IMR-90 (cell line): ENCODE data around the gene PRIMA1. TPM values are rescaled to one million over a fixed set of nuclear protein-coding genes. Genes with fewer than 3 reads are reported as not detected.

ENCODE experiments used
- ATAC-seq: fragments of 200-7000 bp; cut with Tn5 transposase; 2 replicates; pipeline ENCODE4 v1.9.1; 2020; ENCODE audit warnings: low read depth, mild to moderate bottlenecking, moderate library complexity
- BruUV-seq: library from RNA; stranded (reverse); fragments of 400-500 nt; replicated peaks from 2 replicates; lab custom pipeline; 2021; lab: Mats Ljungman, UMichigan
- CTCF ChIA-PET: fragments of 300-600 bp; formaldehyde crosslinking; extraction: SDS; loops from one replicate; lab custom pipeline; 2021; ENCODE audit warnings: antibody characterized with exemption; lab: Yijun Ruan, JAX
- POLR2A ChIA-PET: fragments of 300-600 bp; sonication (Branson Sonifier 250); formaldehyde crosslinking; loops from one replicate; lab custom pipeline; 2022; ENCODE audit warnings: antibody characterized with exemption; ENCODE audit not compliant: unreplicated experiment; lab: Charles Lee
- DNase-seq: peaks from one replicate; pipeline ENCODE4 v3.0.0; 2013
- H2AFZ ChIP-seq: replicated peaks from 2 replicates; pipeline ENCODE3; 2013; ENCODE audit warnings: low read length, mild to moderate bottlenecking; ENCODE audit not compliant: poor library complexity
- H2AK5ac ChIP-seq: 2 replicates; pipeline ENCODE4 v1.6.1; 2013; ENCODE audit warnings: low read depth, low read length, inconsistent platforms
- H2AK9ac ChIP-seq: replicated peaks from 2 replicates; pipeline ENCODE3; 2013; ENCODE audit warnings: mild to moderate bottlenecking, low read depth, low read length, moderate library complexity; ENCODE audit not compliant: poor library complexity
- H2BK120ac ChIP-seq: 2 replicates; pipeline ENCODE4 v1.6.1; 2013; ENCODE audit warnings: low read depth, low read length, inconsistent platforms
- H2BK15ac ChIP-seq: 3 replicates; pipeline ENCODE4 v1.6.1; 2013; ENCODE audit warnings: low read depth, low read length, inconsistent platforms
- H2BK20ac ChIP-seq: 2 replicates; pipeline ENCODE4 v1.6.1; 2013; ENCODE audit warnings: low read depth, mild to moderate bottlenecking, inconsistent platforms, low read length, moderate library complexity
- H2BK5ac ChIP-seq: 2 replicates; pipeline ENCODE4 v1.6.1; 2013; ENCODE audit warnings: mild to moderate bottlenecking, low read depth, low read length, inconsistent platforms; ENCODE audit not compliant: poor library complexity, severe bottlenecking
- H3K14ac ChIP-seq: replicated peaks from 2 replicates; pipeline ENCODE4 v1.6.1; 2013; ENCODE audit warnings: low read depth, low read length, inconsistent platforms
- H3K18ac ChIP-seq: 2 replicates; pipeline ENCODE4 v1.6.1; 2013; ENCODE audit warnings: low read depth, low read length, control low read depth
- H3K23ac ChIP-seq: 2 replicates; pipeline ENCODE4 v1.6.1; 2013; ENCODE audit warnings: low read depth, low read length, inconsistent platforms
- H3K27ac ChIP-seq: 2 replicates; pipeline ENCODE4 v1.5.1; 2013; ENCODE audit warnings: mild to moderate bottlenecking, control low read depth, low read length; ENCODE audit not compliant: insufficient read depth
- H3K27me3 ChIP-seq: 2 replicates; pipeline ENCODE4 v1.6.1; 2013; ENCODE audit warnings: low read length; ENCODE audit not compliant: control insufficient read depth, insufficient read depth
- H3K36me3 ChIP-seq: 2 replicates; pipeline ENCODE4 v1.6.1; 2013; ENCODE audit warnings: low read length, mixed read lengths; ENCODE audit not compliant: control insufficient read depth, insufficient read depth
- H3K4ac ChIP-seq: 2 replicates; pipeline ENCODE4 v1.6.1; 2013; ENCODE audit warnings: low read depth, low read length, inconsistent platforms
- H3K4me1 ChIP-seq: 2 replicates; pipeline ENCODE4 v1.6.1; 2013; ENCODE audit warnings: low read length, mixed read lengths; ENCODE audit not compliant: control insufficient read depth, insufficient read depth
- H3K4me2 ChIP-seq: 2 replicates; pipeline ENCODE4 v1.6.1; 2013; ENCODE audit warnings: low read depth, mild to moderate bottlenecking, control low read depth, low read length, moderate library complexity
- H3K4me3 ChIP-seq: 2 replicates; pipeline ENCODE4 v1.5.1; 2013; ENCODE audit warnings: low read depth, mild to moderate bottlenecking, control low read depth, low read length, moderate library complexity; ENCODE audit not compliant: insufficient read depth
- H3K56ac ChIP-seq: 2 replicates; pipeline ENCODE4 v1.6.1; 2013; ENCODE audit warnings: low read length, inconsistent platforms; ENCODE audit not compliant: insufficient read depth; ENCODE audit errors: extremely low read depth
- H3K79me1 ChIP-seq, 2 experiments: 2 replicates each; pipeline ENCODE4 v1.6.1; 2013; ENCODE audit warnings: low read length in 2 of 2, inconsistent platforms in 1 of 2, low read depth in 1 of 2
- H3K9ac ChIP-seq: 2 replicates; pipeline ENCODE4 v1.6.1; 2013; ENCODE audit warnings: low read depth, low read length, control low read depth
- H3K9me1 ChIP-seq: 2 replicates; pipeline ENCODE4 v1.6.1; 2013; ENCODE audit warnings: low read length, inconsistent platforms; ENCODE audit not compliant: insufficient read depth
- H3K9me3 ChIP-seq: 2 replicates; pipeline ENCODE4 v1.6.1; 2013; ENCODE audit warnings: low read length; ENCODE audit not compliant: control insufficient read depth, insufficient read depth
- H4K20me1 ChIP-seq: 2 replicates; pipeline ENCODE4 v1.6.1; 2013; ENCODE audit warnings: low read length, inconsistent platforms; ENCODE audit not compliant: insufficient read depth
- H4K5ac ChIP-seq: 2 replicates; pipeline ENCODE4 v1.6.1; 2013; ENCODE audit warnings: mild to moderate bottlenecking, low read depth, low read length, control low read depth
- H4K8ac ChIP-seq, 2 experiments: 2 replicates each; pipeline ENCODE4 v1.6.1; 2013; ENCODE audit warnings: low read depth in 2 of 2, low read length in 2 of 2, control low read depth in 1 of 2, inconsistent platforms in 1 of 2
- H4K91ac ChIP-seq: 2 replicates; pipeline ENCODE4 v1.6.1; 2013; ENCODE audit warnings: low read depth, low read length, inconsistent platforms; ENCODE audit not compliant: insufficient read depth
- CEBPB ChIP-seq: IDR thresholded peaks from 2 replicates; pipeline ENCODE4 v1.6.1; 2012; ENCODE audit warnings: low read depth, low read length, improper control_type of control experiment
- FOS ChIP-seq: fragments of 150-350 bp; IDR thresholded peaks from 2 replicates; pipeline ENCODE4 v1.6.1; 2016; ENCODE audit warnings: low read depth, low read length
- MAFK ChIP-seq: IDR thresholded peaks from 2 replicates; pipeline ENCODE4 v1.6.1; 2012; ENCODE audit warnings: low read depth, low read length, improper control_type of control experiment
- MAZ ChIP-seq: IDR thresholded peaks from 2 replicates; pipeline ENCODE4 v1.6.1; 2012; ENCODE audit warnings: low read depth, mild to moderate bottlenecking, low read length, improper control_type of control experiment, moderate library complexity, borderline replicate concordance
- MXI1 ChIP-seq: IDR thresholded peaks from 2 replicates; pipeline ENCODE4 v1.6.1; 2012; ENCODE audit warnings: low read depth, mild to moderate bottlenecking, low read length, moderate library complexity, borderline replicate concordance
- POLR2A ChIP-seq: IDR thresholded peaks from 2 replicates; pipeline ENCODE4 v1.6.1; 2012; ENCODE audit warnings: mild to moderate bottlenecking, low read depth, low read length
- RFX5 ChIP-seq: IDR thresholded peaks from 2 replicates; pipeline ENCODE4 v1.8.0; 2012; ENCODE audit warnings: low read depth, mild to moderate bottlenecking, low read length, moderate library complexity
- WGBS, 2 experiments: methylation state at CpG; one replicate each; pipeline versions ENCODE4 v1.1.5 to v1.1.7; 2013; ENCODE audit warnings: missing lambda C conversion rate in 2 of 2; ENCODE audit not compliant: insufficient read length in 1 of 2; ENCODE audit errors: extremely low coverage in 2 of 2; 5-methylcytosine and 5-hydroxymethylcytosine counted together
- dilution Hi-C: fragments of 300-500 bp; cut with HindIII; formaldehyde crosslinking; loops from one replicate; pipeline ENCODE4 v1.14.3; 2018; ENCODE audit warnings: low sequenced_read_pairs; ENCODE audit not compliant: unreplicated experiment
- in situ Hi-C: fragments of 300-500 bp; cut with MboI; formaldehyde crosslinking; loops from 3 replicates; pipeline ENCODE4 v1.14.3; 2019; ENCODE audit warnings: low sequenced_read_pairs, inconsistent platforms, mixed read lengths
- intact Hi-C: fragments of 100-400 bp; cut with micrococcal nuclease; formaldehyde crosslinking; loops from 2 replicates; pipeline ENCODE4 v1.10.0; 2022
- polyA plus RNA-seq, 3 experiments: library from polyadenylated mRNA; depleted of rRNA; stranded (reverse); fragments of >200 nt; gene quantifications; 2 replicates each; pipeline ENCODE4 v1.2.3, GENCODE V29; 2012; ENCODE audit warnings: low replicate concordance in 1 of 3
- total RNA-seq: library from RNA; depleted of rRNA; stranded (reverse); fragments of >200 nt; gene quantifications from 2 replicates; pipeline ENCODE4 v1.2.3, GENCODE V29; 2012
- TF ChIP-seq, protein P1 (sequence below): conservative IDR thresholded peaks from 2 replicates; pipeline ENCODE4 v1.5.1; 2012; ENCODE audit warnings: mild to moderate bottlenecking, low read depth, low read length, improper control_type of control experiment
- TF ChIP-seq, protein P2 (sequence below): fragments of 150-350 bp; IDR thresholded peaks from 2 replicates; pipeline ENCODE4 v1.6.1; 2016; ENCODE audit warnings: low read depth, mild to moderate bottlenecking, low read length, moderate library complexity, borderline replicate concordance
- TF ChIP-seq, protein P3 (sequence below): fragments of 150-350 bp; IDR thresholded peaks from 2 replicates; pipeline ENCODE4 v1.6.1; 2017; ENCODE audit warnings: mild to moderate bottlenecking, antibody characterized with exemption, low read length, low read depth

The PRIMA1 gene
- total and polyA plus RNA-seq, 2 of the 4 experiments (the other 2 are of a cell fraction): not detected

DNA sequence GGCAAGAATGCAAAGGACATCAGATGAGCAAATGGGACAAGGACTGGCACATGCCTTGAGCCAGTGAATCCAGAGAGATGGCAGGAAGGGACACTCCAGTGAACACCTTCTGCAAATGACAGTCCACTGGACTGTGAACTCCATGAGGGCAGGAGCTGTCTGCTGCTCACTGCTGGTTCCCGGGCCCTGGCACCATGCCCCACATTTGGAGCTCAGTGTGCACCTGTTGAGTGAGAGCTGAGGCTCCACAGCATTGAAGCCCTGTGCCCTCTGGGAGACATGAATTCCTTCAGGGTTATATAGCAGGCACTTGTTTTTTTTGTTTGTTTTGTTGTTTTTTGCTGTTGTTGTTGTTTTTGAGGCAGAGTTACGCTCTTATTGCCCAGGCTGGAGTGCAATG lies 13.1 kb downstream of the PRIMA1 start:
- Histone ChIP-seq H2BK15ac (no peak overlapping the region), H3K4me2 (no peak overlapping the region), H3K4ac (no peak overlapping the region), H3K56ac (no peak overlapping the region), H3K79me1 (no peaks in the 10 kb centered on the region), H3K23ac (no peak overlapping the region), H3K9me3 (peaks cover 13% of the 10 kb centered on the region), H2BK120ac (no peak overlapping the region), H4K8ac (no peak overlapping the region), H2BK20ac (no peak overlapping the region), H3K9me1 (no peaks in the 10 kb centered on the region), H3K4me3 (no peak overlapping the region), H3K14ac (no peak overlapping the region), H2BK5ac (no peak overlapping the region), H2AK9ac (no peak overlapping the region), H3K27me3 (no peaks in the 10 kb centered on the region), H4K20me1 (no peaks in the 10 kb centered on the region), H3K27ac (no peak overlapping the region), H3K9ac (no peak overlapping the region), H2AK5ac (no peak overlapping the region), H4K91ac (no peak overlapping the region), H3K36me3 (no peaks in the 10 kb centered on the region), H2AFZ (no peak overlapping the region), H3K4me1 (no peaks in the 10 kb centered on the region), H3K18ac (no peak overlapping the region), H4K5ac (no peak overlapping the region)
- no CpG with 5 or more reads among the region's 2 CpGs for WGBS, 2 experiments
- BruUV-seq: no TSS peak
- in situ Hi-C loops (no loop called here), dilution Hi-C loops (no loop called here), intact Hi-C loops (no loop called here)
- DNase-seq (no peak), ATAC-seq (no peak)
- ChIA-PET CTCF (no interaction called here), POLR2A (no interaction called here)
- TF ChIP-seq, protein P1, sequence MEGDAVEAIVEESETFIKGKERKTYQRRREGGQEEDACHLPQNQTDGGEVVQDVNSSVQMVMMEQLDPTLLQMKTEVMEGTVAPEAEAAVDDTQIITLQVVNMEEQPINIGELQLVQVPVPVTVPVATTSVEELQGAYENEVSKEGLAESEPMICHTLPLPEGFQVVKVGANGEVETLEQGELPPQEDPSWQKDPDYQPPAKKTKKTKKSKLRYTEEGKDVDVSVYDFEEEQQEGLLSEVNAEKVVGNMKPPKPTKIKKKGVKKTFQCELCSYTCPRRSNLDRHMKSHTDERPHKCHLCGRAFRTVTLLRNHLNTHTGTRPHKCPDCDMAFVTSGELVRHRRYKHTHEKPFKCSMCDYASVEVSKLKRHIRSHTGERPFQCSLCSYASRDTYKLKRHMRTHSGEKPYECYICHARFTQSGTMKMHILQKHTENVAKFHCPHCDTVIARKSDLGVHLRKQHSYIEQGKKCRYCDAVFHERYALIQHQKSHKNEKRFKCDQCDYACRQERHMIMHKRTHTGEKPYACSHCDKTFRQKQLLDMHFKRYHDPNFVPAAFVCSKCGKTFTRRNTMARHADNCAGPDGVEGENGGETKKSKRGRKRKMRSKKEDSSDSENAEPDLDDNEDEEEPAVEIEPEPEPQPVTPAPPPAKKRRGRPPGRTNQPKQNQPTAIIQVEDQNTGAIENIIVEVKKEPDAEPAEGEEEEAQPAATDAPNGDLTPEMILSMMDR: no peak
- TF ChIP-seq, protein P2, sequence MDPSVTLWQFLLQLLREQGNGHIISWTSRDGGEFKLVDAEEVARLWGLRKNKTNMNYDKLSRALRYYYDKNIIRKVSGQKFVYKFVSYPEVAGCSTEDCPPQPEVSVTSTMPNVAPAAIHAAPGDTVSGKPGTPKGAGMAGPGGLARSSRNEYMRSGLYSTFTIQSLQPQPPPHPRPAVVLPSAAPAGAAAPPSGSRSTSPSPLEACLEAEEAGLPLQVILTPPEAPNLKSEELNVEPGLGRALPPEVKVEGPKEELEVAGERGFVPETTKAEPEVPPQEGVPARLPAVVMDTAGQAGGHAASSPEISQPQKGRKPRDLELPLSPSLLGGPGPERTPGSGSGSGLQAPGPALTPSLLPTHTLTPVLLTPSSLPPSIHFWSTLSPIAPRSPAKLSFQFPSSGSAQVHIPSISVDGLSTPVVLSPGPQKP: no peak
- no peak for TF ChIP-seq MAFK
- TF ChIP-seq POLR2A: no peak
- no peak for TF ChIP-seq CEBPB
- TF ChIP-seq, protein P3, sequence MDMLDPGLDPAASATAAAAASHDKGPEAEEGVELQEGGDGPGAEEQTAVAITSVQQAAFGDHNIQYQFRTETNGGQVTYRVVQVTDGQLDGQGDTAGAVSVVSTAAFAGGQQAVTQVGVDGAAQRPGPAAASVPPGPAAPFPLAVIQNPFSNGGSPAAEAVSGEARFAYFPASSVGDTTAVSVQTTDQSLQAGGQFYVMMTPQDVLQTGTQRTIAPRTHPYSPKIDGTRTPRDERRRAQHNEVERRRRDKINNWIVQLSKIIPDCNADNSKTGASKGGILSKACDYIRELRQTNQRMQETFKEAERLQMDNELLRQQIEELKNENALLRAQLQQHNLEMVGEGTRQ: no peak
- no peak for TF ChIP-seq MAZ
- TF ChIP-seq FOS: no peak
- TF ChIP-seq RFX5: no peak
- no peak for TF ChIP-seq MXI1
